ENCODE data around the gene MARCO.

DNA sequence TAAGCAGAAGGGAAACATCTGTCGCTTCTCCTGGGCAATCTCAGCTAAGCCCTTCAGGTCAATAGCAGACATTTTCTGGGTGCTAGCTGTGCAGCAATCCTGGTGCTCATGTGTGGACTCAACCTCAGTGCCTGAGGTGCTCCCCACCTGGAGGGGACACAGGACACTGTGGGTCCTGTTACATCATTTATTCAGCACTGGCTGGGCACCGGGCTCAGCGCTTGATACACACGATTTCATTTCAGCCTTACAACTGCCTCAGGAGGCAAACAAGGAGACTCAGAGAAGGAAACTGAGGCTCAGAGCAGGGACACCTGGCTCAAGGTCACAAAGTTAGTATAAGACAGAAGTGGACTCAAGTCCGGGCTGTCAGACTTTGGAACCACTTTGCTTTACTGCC, 46.7 kb downstream of the MARCO start:
- TF ChIP-seq EZH2 (IDR thresholded peaks at IDR 0.05; ENCODE audit: low read depth, unreplicated experiment) (no peak), POLR2AphosphoS5 (IDR thresholded peaks at IDR 0.05; ENCODE audit: low read depth) (no peak), NANOG (IDR thresholded peaks at IDR 0.05; ENCODE audit: borderline replicate concordance) (no peak), STAT1 (IDR thresholded peaks at IDR 0.05; ENCODE audit: unreplicated experiment) (no peak), CREB1 (CRISPR knock-in tag; IDR thresholded peaks at IDR 0.05; ENCODE audit: low read depth) (no peak)
- TF ChIP-seq, protein P1, sequence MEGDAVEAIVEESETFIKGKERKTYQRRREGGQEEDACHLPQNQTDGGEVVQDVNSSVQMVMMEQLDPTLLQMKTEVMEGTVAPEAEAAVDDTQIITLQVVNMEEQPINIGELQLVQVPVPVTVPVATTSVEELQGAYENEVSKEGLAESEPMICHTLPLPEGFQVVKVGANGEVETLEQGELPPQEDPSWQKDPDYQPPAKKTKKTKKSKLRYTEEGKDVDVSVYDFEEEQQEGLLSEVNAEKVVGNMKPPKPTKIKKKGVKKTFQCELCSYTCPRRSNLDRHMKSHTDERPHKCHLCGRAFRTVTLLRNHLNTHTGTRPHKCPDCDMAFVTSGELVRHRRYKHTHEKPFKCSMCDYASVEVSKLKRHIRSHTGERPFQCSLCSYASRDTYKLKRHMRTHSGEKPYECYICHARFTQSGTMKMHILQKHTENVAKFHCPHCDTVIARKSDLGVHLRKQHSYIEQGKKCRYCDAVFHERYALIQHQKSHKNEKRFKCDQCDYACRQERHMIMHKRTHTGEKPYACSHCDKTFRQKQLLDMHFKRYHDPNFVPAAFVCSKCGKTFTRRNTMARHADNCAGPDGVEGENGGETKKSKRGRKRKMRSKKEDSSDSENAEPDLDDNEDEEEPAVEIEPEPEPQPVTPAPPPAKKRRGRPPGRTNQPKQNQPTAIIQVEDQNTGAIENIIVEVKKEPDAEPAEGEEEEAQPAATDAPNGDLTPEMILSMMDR (conservative IDR thresholded peaks at IDR 0.05; ENCODE audit: low read depth in 2 of 2): no peak
- TF ChIP-seq, protein P2, sequence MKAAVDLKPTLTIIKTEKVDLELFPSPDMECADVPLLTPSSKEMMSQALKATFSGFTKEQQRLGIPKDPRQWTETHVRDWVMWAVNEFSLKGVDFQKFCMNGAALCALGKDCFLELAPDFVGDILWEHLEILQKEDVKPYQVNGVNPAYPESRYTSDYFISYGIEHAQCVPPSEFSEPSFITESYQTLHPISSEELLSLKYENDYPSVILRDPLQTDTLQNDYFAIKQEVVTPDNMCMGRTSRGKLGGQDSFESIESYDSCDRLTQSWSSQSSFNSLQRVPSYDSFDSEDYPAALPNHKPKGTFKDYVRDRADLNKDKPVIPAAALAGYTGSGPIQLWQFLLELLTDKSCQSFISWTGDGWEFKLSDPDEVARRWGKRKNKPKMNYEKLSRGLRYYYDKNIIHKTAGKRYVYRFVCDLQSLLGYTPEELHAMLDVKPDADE (IDR thresholded peaks at IDR 0.05): no peak
